Body of pancreas (tissue), 4 donors: ENCODE results near the gene HGFAC. TPM values are rescaled to one million over a fixed set of nuclear protein-coding genes. Genes with fewer than 3 reads are reported as not detected.
A peak's percentile ranks its signal among the peaks of the same experiment; 100 is the strongest.

Experiments used
- ATAC-seq: fragments of 150-250 bp; one replicate; pipeline ENCODE4 v1.9.1; 2016
- DNase-seq, 4 donors: peaks; one replicate each; pipeline ENCODE4 v3.0.0-alpha.2; 2019
- H3K27ac ChIP-seq, 4 donors: fragments of 200-600 bp; sonication (generic); 1 replicate in 3 of 4; 2 replicates in 1 of 4; pipeline versions ENCODE4 v1.5.1 to v1.6.1; 2016 to 2019; ENCODE audit warnings: mild to moderate bottlenecking in 1 of 4, mixed read lengths in 1 of 4, moderate library complexity in 1 of 4
- H3K27me3 ChIP-seq, 2 donors: fragments of 200-600 bp; sonication (generic); one replicate each; pipeline ENCODE4 v1.6.0; 2016; ENCODE audit warnings: mild to moderate bottlenecking in 1 of 2
- H3K36me3 ChIP-seq, 2 donors: fragments of 200-600 bp; sonication (generic); replicated peaks in 1 of 2; 2 replicates each; pipeline ENCODE4 v1.5.1; 2016; ENCODE audit warnings: low read depth in 2 of 2; ENCODE audit not compliant: insufficient read depth in 1 of 2
- H3K4me1 ChIP-seq: fragments of 200-600 bp; sonication (generic); one replicate; pipeline ENCODE4 v1.6.0; 2016
- H3K4me3 ChIP-seq, 2 donors: fragments of 200-600 bp; sonication (generic); 1 replicate in 1 of 2; 2 replicates in 1 of 2; pipeline ENCODE4 v1.5.1; 2016 to 2019
- H3K9me3 ChIP-seq, 3 donors: fragments of 200-600 bp; sonication (generic); 1 replicate in 2 of 3; 2 replicates in 1 of 3; pipeline ENCODE4 v1.5.1; 2016
- CTCF ChIP-seq, 7 experiments: fragments of 450-650 bp in 4 of 7; fragments of 200-600 bp in 3 of 7; sonication (generic) in 3 of 7; IDR thresholded peaks; one replicate each; pipeline ENCODE4 v1.5.1; 2016 to 2019; ENCODE audit warnings: antibody characterized with exemption in 7 of 7
- POLR2A ChIP-seq, 3 donors: fragments of 450-650 bp; IDR thresholded peaks; one replicate each; pipeline ENCODE4 v1.6.1; 2016; ENCODE audit warnings: antibody characterized with exemption in 3 of 3, mild to moderate bottlenecking in 2 of 3
- WGBS, 2 donors: methylation state at CpG; one replicate each; pipeline ENCODE4 v1.1.5; 2017; 5-methylcytosine and 5-hydroxymethylcytosine counted together
- intact Hi-C: fragments of 100-400 bp; cut with DNase I; formaldehyde crosslinking; loops from one replicate; pipeline ENCODE4 v1.15.1; 2023
- total RNA-seq, 2 donors: library from RNA; depleted of rRNA; stranded (reverse); fragments of >200 nt; gene quantifications; one replicate each; pipeline ENCODE4 v1.1.0, GENCODE V29; 2016

Gene HGFAC
- total RNA-seq, 2 donors from 2014 or later, result 0.78 TPM; not detected in 1

GRCh38 chr4:3461515-3462291 is 19.9 kb downstream of the HGFAC start:
- DNase-seq (peak; percentile 96 to 99 (median 98)), ATAC-seq (peak; percentile 92)
- Histone ChIP-seq H3K36me3 (no peaks in the 10 kb centered on the region), H3K4me1 (peaks cover 41% of the 10 kb centered on the region), H3K4me3 (no peak overlapping the region), H3K9me3 (no peaks in the 10 kb centered on the region), H3K27ac (peak overlapping the region; percentile 77 to 92 (median 82)), H3K27me3 (no peaks in the 10 kb centered on the region)
- WGBS, 2 donors, result 18 to 37% methylated on average over 11 to 25 of the region's 25 CpGs
- TF ChIP-seq CTCF (IDR thresholded peaks at IDR 0.05) (peak in 2 of 7 experiments; percentile 15 to 24), POLR2A (IDR thresholded peaks at IDR 0.05) (peak; percentile 22 to 71 (median 56))
- intact Hi-C loops, result no loop called here

- H3K36me3 ChIP-seq, result no peaks in the 10 kb centered on the region
- H3K9me3 ChIP-seq, result no peaks in the 10 kb centered on the region
- peak; percentile 4 for ATAC-seq
- H3K27me3 ChIP-seq, result no peaks in the 10 kb centered on the region
- H3K4me3 ChIP-seq, result no peak overlapping the region
- WGBS, 2 donors, result 48% methylated on average over 10 of the region's 10 CpGs; no CpG with 5 or more reads in 1 of the 2 donors
- peak; percentile 47 to 68 (median 55) for DNase-seq
- intact Hi-C loops, result no loop called here
- peaks cover 41% of the 10 kb centered on the region for H3K4me1 ChIP-seq
- peak overlapping the region; percentile 77 to 92 (median 82) for H3K27ac ChIP-seq
- TF ChIP-seq POLR2A (IDR thresholded peaks at IDR 0.05) (no peak), CTCF (IDR thresholded peaks at IDR 0.05) (no peak)
Observed at GRCh38 chr4:3462321-3462789, 20.6 kb downstream of the HGFAC start.

- Histone ChIP-seq H3K4me1 (peaks cover 41% of the 10 kb centered on the region), H3K4me3 (peak within 1 kb of the TSS; percentile 33 to 54), H3K27ac (peak within 1 kb of the TSS; percentile 77 to 92 (median 82)), H3K27me3 (no peaks in the 10 kb centered on the region), H3K36me3 (no peaks in the 10 kb centered on the region), H3K9me3 (no peaks in the 10 kb centered on the region)
- TF ChIP-seq CTCF (IDR thresholded peaks at IDR 0.05) (no peak), POLR2A (IDR thresholded peaks at IDR 0.05) (no peak)
- intact Hi-C loops, result no loop called here
- DNase-seq (peak; percentile 65 to 80 (median 67)), ATAC-seq (peak; percentile 57)
- WGBS, 2 donors, result 0 to 4% methylated on average over 7 to 39 of the region's 44 CpGs
Observed at GRCh38 chr4:3462790-3463415, 21.1 kb downstream of the HGFAC start, which contains the start of gene DOK7. Gene DOK7 (plus strand): TSS chr4:3463306. CDS start chr4:3463376, 70 bp downstream.

- DNase-seq (no peak), ATAC-seq (no peak)
- Histone ChIP-seq H3K4me1 (peaks cover 42% of the 10 kb centered on the region), H3K9me3 (no peaks in the 10 kb centered on the region), H3K27me3 (no peaks in the 10 kb centered on the region), H3K4me3 (peak overlapping the region; percentile 33 to 54), H3K27ac (peak overlapping the region in 3 of 4 donors; percentile 58 to 81 (median 77)), H3K36me3 (no peaks in the 10 kb centered on the region)
- intact Hi-C loops, result no loop called here
- TF ChIP-seq CTCF (IDR thresholded peaks at IDR 0.05), result no peak
- TF ChIP-seq POLR2A (IDR thresholded peaks at IDR 0.05), result no peak
- WGBS, 2 donors, result 14 to 18% methylated on average over 3 to 34 of the region's 43 CpGs
Observed at GRCh38 chr4:3463556-3464348, 22.0 kb downstream of the HGFAC start.
